ENCODE results near the gene CLSTN1.

CLSTN1 gene

DNA sequence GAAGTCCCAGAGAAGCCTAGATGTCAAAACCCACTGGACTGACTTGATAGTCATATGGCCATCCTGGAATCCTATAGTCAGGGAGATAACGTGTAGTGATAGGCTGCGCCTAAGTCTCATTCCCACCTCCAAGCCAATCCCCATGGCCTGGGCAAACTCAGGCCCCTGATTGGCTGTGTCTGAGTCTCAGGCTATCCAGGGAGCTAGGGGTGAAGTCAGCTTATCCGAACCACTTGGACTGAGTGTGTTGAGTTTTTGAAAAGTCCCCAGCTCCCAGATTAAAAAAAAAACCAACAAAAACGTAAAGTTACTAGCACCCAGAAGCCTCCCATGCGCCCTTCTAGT is 120.6 kb downstream of the CLSTN1 start:
- no peaks in the 10 kb centered on the region for H3K27me3 ChIP-seq
- H3K4me3 ChIP-seq (ENCODE audit: low read depth in 1 of 2, low read length in 1 of 2): no peak overlapping the region
- no peaks in the 10 kb centered on the region for H3K9me3 ChIP-seq
- TF ChIP-seq, protein P1, sequence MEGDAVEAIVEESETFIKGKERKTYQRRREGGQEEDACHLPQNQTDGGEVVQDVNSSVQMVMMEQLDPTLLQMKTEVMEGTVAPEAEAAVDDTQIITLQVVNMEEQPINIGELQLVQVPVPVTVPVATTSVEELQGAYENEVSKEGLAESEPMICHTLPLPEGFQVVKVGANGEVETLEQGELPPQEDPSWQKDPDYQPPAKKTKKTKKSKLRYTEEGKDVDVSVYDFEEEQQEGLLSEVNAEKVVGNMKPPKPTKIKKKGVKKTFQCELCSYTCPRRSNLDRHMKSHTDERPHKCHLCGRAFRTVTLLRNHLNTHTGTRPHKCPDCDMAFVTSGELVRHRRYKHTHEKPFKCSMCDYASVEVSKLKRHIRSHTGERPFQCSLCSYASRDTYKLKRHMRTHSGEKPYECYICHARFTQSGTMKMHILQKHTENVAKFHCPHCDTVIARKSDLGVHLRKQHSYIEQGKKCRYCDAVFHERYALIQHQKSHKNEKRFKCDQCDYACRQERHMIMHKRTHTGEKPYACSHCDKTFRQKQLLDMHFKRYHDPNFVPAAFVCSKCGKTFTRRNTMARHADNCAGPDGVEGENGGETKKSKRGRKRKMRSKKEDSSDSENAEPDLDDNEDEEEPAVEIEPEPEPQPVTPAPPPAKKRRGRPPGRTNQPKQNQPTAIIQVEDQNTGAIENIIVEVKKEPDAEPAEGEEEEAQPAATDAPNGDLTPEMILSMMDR (IDR thresholded peaks at IDR 0.05): no peak
- H3K4me1 ChIP-seq (ENCODE audit: control insufficient read depth in 1 of 2, insufficient read depth in 1 of 2, low read depth in 1 of 2, low read length in 1 of 2): peaks cover 56 to 62% of the 10 kb centered on the region in 2 experiments
- H3K27ac ChIP-seq: peak overlapping the region; percentile 78
- H3K36me3 ChIP-seq: peaks cover 41% of the 10 kb centered on the region

DNA sequence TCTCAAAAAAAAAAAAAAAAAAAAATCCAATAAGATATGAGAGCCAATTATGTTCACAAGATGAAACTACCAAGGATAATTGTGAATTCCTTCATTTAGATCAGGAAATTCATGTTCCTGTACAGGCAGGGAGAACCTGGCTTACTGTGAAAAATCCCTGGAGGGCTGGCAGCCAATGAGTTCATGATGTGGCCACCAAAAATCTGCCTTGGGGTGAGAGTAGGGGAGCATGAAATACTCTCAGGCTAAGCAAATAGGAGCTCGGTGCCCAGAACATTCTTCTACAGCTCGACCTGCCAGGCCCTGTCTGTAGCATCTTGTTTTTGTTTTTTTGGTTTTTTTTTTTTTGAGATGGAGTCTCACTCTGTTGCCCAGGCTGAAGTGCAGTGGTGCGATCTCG is 122.1 kb downstream of the CLSTN1 start:
- Histone ChIP-seq H3K9me3 (no peaks in the 10 kb centered on the region), H3K4me1 (ENCODE audit: control insufficient read depth in 1 of 2, insufficient read depth in 1 of 2, low read depth in 1 of 2, low read length in 1 of 2) (peaks cover 42 to 48% of the 10 kb centered on the region in 2 experiments), H3K27me3 (no peaks in the 10 kb centered on the region), H3K27ac (peak overlapping the region; percentile 31), H3K36me3 (peaks cover 44% of the 10 kb centered on the region), H3K4me3 (ENCODE audit: low read depth in 1 of 2, low read length in 1 of 2) (no peak overlapping the region)
- TF ChIP-seq, protein P1 (IDR thresholded peaks at IDR 0.05): no peak

GRCh38 chr1:9700340-9700739 is 123.4 kb downstream of the CLSTN1 start:
- Histone ChIP-seq H3K36me3 (peaks cover 49% of the 10 kb centered on the region), H3K4me3 (ENCODE audit: low read depth in 1 of 2, low read length in 1 of 2) (no peak overlapping the region), H3K27me3 (no peaks in the 10 kb centered on the region), H3K9me3 (no peaks in the 10 kb centered on the region), H3K4me1 (ENCODE audit: control insufficient read depth in 1 of 2, insufficient read depth in 1 of 2, low read depth in 1 of 2, low read length in 1 of 2) (peaks cover 31 to 38% of the 10 kb centered on the region in 2 experiments), H3K27ac (no peak overlapping the region)
- TF ChIP-seq, protein P1 (IDR thresholded peaks at IDR 0.05): no peak

GRCh38 chr1:9699361-9699760 is 124.4 kb downstream of the CLSTN1 start:
- peaks cover 53% of the 10 kb centered on the region for H3K36me3 ChIP-seq
- H3K27me3 ChIP-seq: no peaks in the 10 kb centered on the region
- TF ChIP-seq, protein P1 (IDR thresholded peaks at IDR 0.05): no peak
- no peak overlapping the region for H3K4me3 ChIP-seq (ENCODE audit: low read depth in 1 of 2, low read length in 1 of 2)
- H3K27ac ChIP-seq: no peak overlapping the region
- H3K4me1 ChIP-seq (ENCODE audit: control insufficient read depth in 1 of 2, insufficient read depth in 1 of 2, low read depth in 1 of 2, low read length in 1 of 2): peaks cover 31 to 38% of the 10 kb centered on the region in 2 experiments
- no peaks in the 10 kb centered on the region for H3K9me3 ChIP-seq

DNA sequence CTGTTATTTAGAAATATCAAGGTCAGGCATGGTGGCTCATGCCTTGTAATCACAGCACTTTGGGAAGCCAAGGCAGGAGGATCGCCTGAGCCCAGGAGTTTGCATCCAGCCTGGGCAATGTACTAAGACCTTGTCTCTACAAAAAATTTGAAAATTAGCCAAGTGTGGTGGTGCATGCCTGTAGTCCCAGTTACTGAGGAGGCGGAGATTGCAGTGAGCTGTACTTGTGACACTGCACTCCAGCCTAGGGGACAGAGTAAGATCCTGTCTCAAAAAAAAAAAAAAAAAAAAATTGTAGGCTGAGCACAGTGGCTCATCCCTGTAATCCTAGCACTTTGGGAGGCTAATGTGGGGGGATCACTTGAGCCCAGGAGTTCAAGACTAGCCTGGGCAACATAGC is 127.0 kb downstream of the CLSTN1 start:
- H3K27me3 ChIP-seq: no peaks in the 10 kb centered on the region
- peaks cover 74% of the 10 kb centered on the region for H3K36me3 ChIP-seq
- peaks cover 15 to 23% of the 10 kb centered on the region in 2 experiments for H3K4me1 ChIP-seq (ENCODE audit: control insufficient read depth in 1 of 2, insufficient read depth in 1 of 2, low read depth in 1 of 2, low read length in 1 of 2)
- no peak overlapping the region for H3K4me3 ChIP-seq (ENCODE audit: low read depth in 1 of 2, low read length in 1 of 2)
- peak overlapping the region; percentile 10 for H3K27ac ChIP-seq
- H3K9me3 ChIP-seq: no peaks in the 10 kb centered on the region
- TF ChIP-seq, protein P1 (IDR thresholded peaks at IDR 0.05): no peak

DNA sequence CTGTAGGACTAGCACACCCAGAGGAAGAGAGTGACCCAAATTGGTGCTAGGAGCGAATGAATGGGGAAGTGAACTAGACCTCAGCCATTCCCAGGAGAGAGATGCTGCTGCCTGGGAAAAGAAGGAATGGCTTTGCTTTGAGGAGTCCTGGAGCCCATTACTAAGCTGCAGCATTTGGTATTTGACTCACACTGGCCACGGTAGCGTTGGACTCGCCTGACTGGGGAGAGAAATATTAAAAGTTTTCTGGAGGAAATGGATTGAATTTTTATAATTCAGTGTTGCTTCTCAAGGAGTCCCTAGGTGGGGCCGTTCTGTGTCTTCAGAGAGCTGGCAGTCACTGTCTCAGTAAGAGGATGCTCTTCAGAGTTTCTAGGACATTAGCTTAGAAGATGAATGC is 132.1 kb downstream of the CLSTN1 start:
- Histone ChIP-seq H3K4me3 (ENCODE audit: low read depth in 1 of 2, low read length in 1 of 2) (no peak overlapping the region), H3K27ac (peak overlapping the region; percentile 53), H3K36me3 (peaks cover 59% of the 10 kb centered on the region), H3K9me3 (no peaks in the 10 kb centered on the region), H3K27me3 (no peaks in the 10 kb centered on the region), H3K4me1 (ENCODE audit: control insufficient read depth in 1 of 2, insufficient read depth in 1 of 2, low read depth in 1 of 2, low read length in 1 of 2) (peaks cover 61 to 68% of the 10 kb centered on the region in 2 experiments)
- TF ChIP-seq, protein P1 (IDR thresholded peaks at IDR 0.05): no peak
